Pancreas (tissue), 10 donors: ENCODE data around the gene NPAS2. TPM values are rescaled to one million over a fixed set of nuclear protein-coding genes. Genes with fewer than 3 reads are reported as not detected.

Experiments
- ATAC-seq, 4 donors: fragments of 200-7000 bp; cut with Tn5 transposase; one replicate each; pipeline versions ENCODE4 v1.8.0 to v1.9.1; 2020; ENCODE audit warnings: mild to moderate bottlenecking in 4 of 4, moderate library complexity in 4 of 4
- DNase-seq, 6 donors: peaks; one replicate each; pipeline ENCODE4 v3.0.0-alpha.2; 2020
- FAIRE-seq: peaks from 2 replicates; lab custom pipeline; 2012; peaks lifted over from hg19 to GRCh38; lab: Jason Lieb, UNC
- H3K27ac ChIP-seq, 4 donors: fragments of 200-600 bp; sonication (generic); 1 replicate in 3 of 4; 2 replicates in 1 of 4; pipeline versions ENCODE4 v1.5.0 to v1.8.0; 2020
- H3K27me3 ChIP-seq, 4 donors: fragments of 200-600 bp; one replicate each; pipeline ENCODE4 v1.8.0; 2021
- H3K36me3 ChIP-seq, 3 donors: fragments of 200-600 bp; sonication (generic) in 1 of 3; one replicate each; pipeline versions ENCODE4 v1.5.0 to v1.8.0; 2020 to 2021
- H3K4me1 ChIP-seq, 3 donors: fragments of 200-600 bp; one replicate each; pipeline ENCODE4 v1.8.0; 2021
- H3K4me3 ChIP-seq, 4 donors: fragments of 200-600 bp; sonication (generic) in 2 of 4; one replicate each; pipeline versions ENCODE4 v1.5.0 to v1.8.0; 2020 to 2021
- H3K9me3 ChIP-seq, 4 donors: fragments of 200-600 bp; one replicate each; pipeline ENCODE4 v1.8.0; 2021
- WGBS, 2 donors: extraction: QIAGEN DNeasy Blood & Tissue Kit; methylation state at CpG; one replicate each; pipeline ENCODE4 v1.1.7; 2013; 5-methylcytosine and 5-hydroxymethylcytosine counted together
- intact Hi-C, 3 donors: fragments of 100-400 bp; cut with DNase I; formaldehyde crosslinking; loops; one replicate each; pipeline versions ENCODE4 v1.11.1 to v1.14.2; 2022
- polyA plus RNA-seq, 2 donors: library from polyadenylated mRNA; stranded (reverse); fragments of 200-250 nt; gene quantifications; one replicate each; pipeline ENCODE4 v1.2.3, GENCODE V29; 2013
- total RNA-seq, 6 donors: library from RNA; stranded (reverse); fragmentation: NEBNext Ultra II Directional in 4 of 6; extraction: Animal tissue kit (Norgen Biotek cat#: 25700) in 4 of 6; gene quantifications; one replicate each; pipeline versions ENCODE4 v1.2.1 to v1.2.4, GENCODE V29; 2021 to 2023
- TF ChIP-seq, protein P1 (sequence below), 4 donors: fragments of 200-600 bp; sonication (generic) in 3 of 4; IDR thresholded peaks; one replicate each; pipeline versions ENCODE4 v1.5.0 to v1.8.0; 2021; ENCODE audit warnings: antibody characterized with exemption in 4 of 4
- donor health status: healthy with polysubstance abuse.
- donor health status: DM: no; HTN: no; CAD: no; lungs with moderate emphysema.
- donor health status: DM: no; HTN: no; CAD: no.
- donor health status: control.
- donor health status: control.
- donor health status: Bipolar disorder and iron deficiency.
- donor health status: DM: yes; HTN: yes; CAD: no.
- donor health status: DM: no; HTN: no; CAD: no.
- donor health status: DM: no; HTN: no; CAD: no.
- donor health status: DM: yes; HTN: yes; CAD: no.

Gene NPAS2
- total and polyA plus RNA-seq, 8 donors: 20.6 to 46.3 (median 32.7) TPM

DNA sequence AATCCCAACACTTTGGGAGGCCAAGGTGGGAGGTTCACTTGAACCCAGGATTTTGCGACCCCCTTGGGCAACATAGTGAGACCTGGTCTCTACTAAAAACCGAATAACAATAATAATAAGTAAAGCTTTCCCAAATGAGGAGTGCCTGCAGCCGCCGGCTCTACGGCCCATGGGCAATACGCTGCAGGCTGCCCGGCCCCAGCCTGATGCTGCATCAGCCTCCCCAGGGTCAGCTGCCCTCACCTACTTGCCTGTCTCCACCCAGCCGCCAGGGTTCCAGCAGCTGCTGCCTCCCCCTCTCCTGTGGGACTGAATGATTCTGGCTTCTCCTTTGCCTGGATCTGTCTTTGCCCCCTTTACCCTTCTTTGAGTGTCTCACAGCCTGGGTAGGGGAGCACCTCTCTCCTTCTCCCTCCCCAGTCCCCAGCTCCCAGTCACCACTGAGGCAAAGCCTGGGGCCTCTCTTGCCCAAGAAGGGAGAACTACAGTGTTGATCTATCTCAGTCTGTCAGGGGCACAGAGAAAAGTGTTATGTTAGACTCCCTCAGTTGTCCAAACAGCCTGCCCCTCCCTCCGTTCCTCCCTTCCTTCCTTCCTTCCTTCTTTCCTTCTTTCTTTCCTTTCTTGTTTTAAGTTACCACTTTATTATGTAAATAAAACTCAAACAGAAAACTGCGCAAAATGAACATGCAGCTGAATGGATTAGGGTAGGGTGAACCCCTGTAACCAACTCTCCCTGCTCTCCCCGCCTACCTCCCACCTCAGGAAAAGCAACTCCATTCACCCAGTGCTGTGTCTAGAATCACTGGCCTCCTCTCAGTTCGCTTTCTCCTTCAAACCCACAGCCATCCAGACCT is 38.2 kb upstream of the NPAS2 start:
- no peak for DNase-seq
- Histone ChIP-seq H3K36me3 (no peaks in the 10 kb centered on the region), H3K4me3 (no peak overlapping the region), H3K27me3 (no peaks in the 10 kb centered on the region), H3K4me1 (no peaks in the 10 kb centered on the region), H3K27ac (peak overlapping the region in 3 of 4 donors; percentile 68 to 78 (median 73)), H3K9me3 (no peaks in the 10 kb centered on the region)
- intact Hi-C loops: no loop called here
- WGBS, 2 donors: 93 to 97% methylated on average over 12 of the region's 12 CpGs
- ATAC-seq: no peak
- TF ChIP-seq, protein P1, sequence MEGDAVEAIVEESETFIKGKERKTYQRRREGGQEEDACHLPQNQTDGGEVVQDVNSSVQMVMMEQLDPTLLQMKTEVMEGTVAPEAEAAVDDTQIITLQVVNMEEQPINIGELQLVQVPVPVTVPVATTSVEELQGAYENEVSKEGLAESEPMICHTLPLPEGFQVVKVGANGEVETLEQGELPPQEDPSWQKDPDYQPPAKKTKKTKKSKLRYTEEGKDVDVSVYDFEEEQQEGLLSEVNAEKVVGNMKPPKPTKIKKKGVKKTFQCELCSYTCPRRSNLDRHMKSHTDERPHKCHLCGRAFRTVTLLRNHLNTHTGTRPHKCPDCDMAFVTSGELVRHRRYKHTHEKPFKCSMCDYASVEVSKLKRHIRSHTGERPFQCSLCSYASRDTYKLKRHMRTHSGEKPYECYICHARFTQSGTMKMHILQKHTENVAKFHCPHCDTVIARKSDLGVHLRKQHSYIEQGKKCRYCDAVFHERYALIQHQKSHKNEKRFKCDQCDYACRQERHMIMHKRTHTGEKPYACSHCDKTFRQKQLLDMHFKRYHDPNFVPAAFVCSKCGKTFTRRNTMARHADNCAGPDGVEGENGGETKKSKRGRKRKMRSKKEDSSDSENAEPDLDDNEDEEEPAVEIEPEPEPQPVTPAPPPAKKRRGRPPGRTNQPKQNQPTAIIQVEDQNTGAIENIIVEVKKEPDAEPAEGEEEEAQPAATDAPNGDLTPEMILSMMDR (IDR thresholded peaks at IDR 0.05): no peak
- no peak for FAIRE-seq

- Histone ChIP-seq H3K4me3 (no peak overlapping the region), H3K27ac (peak overlapping the region in 1 of 4 donors; percentile 73), H3K27me3 (no peaks in the 10 kb centered on the region), H3K36me3 (no peaks in the 10 kb centered on the region), H3K4me1 (no peaks in the 10 kb centered on the region), H3K9me3 (no peaks in the 10 kb centered on the region)
- FAIRE-seq: no peak
- intact Hi-C loops: no loop called here
- no peak for ATAC-seq
- DNase-seq: no peak
- TF ChIP-seq, protein P1 (IDR thresholded peaks at IDR 0.05): no peak
- 88 to 90% methylated on average over 6 of the region's 6 CpGs for WGBS, 2 donors
These were observed 37.5 kb upstream of the NPAS2 start for GRCh38 chr2:100782380-100782878.

DNA sequence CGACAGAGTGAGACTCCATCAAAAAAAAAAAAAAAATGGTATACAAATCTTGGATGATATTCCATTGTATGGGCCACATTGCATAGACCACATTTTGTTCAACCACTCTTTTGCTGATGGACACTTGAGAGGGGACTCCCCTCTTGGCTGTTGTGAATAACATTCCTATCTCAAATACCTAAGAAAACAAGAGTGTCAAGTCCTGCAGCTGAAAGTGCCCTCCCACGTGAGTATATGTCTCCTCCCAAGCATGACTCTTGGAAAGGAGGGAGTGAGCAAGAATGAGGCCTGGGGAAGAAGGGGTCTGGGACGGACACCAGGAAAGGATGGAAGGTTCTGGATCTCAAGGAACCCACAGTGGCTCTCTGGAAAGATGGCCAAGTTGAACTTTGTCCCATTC is 36.0 kb upstream of the NPAS2 start:
- H3K9me3 ChIP-seq: no peaks in the 10 kb centered on the region
- DNase-seq (no peak), ATAC-seq (no peak), FAIRE-seq (no peak)
- intact Hi-C loops: no loop called here
- no peak overlapping the region for H3K4me3 ChIP-seq
- WGBS, 2 donors: 74 to 77% methylated on average over 3 of the region's 3 CpGs
- no peak overlapping the region for H3K27ac ChIP-seq
- TF ChIP-seq, protein P1 (IDR thresholded peaks at IDR 0.05): no peak
- H3K4me1 ChIP-seq: no peaks in the 10 kb centered on the region
- H3K36me3 ChIP-seq: no peaks in the 10 kb centered on the region
- H3K27me3 ChIP-seq: no peaks in the 10 kb centered on the region

GRCh38 chr2:100784681-100785080 is 35.3 kb upstream of the NPAS2 start:
- H3K36me3 ChIP-seq: no peaks in the 10 kb centered on the region
- no peaks in the 10 kb centered on the region for H3K4me1 ChIP-seq
- H3K27ac ChIP-seq: no peak overlapping the region
- ATAC-seq: no peak
- no peak for DNase-seq
- no peak for FAIRE-seq
- H3K27me3 ChIP-seq: no peaks in the 10 kb centered on the region
- intact Hi-C loops: no loop called here
- 73 to 77% methylated on average over 8 of the region's 8 CpGs for WGBS, 2 donors
- TF ChIP-seq, protein P1 (IDR thresholded peaks at IDR 0.05): no peak
- H3K9me3 ChIP-seq: no peaks in the 10 kb centered on the region
- H3K4me3 ChIP-seq: no peak overlapping the region
